Testis (tissue), 2 donors: ENCODE data around the gene HLX.

ENCODE experiments used
- CTCF ChIP-seq, 3 experiments: fragments of 450-650 bp in 2 of 3; fragments of 200-600 bp in 1 of 3; sonication (generic) in 1 of 3; IDR thresholded peaks; one replicate each; pipeline ENCODE4 v1.5.1; 2016 to 2019; ENCODE audit warnings: antibody characterized with exemption in 3 of 3, mild to moderate bottlenecking in 2 of 3, moderate library complexity in 1 of 3
- POLR2A ChIP-seq: fragments of 450-650 bp; IDR thresholded peaks from one replicate; pipeline ENCODE4 v1.6.1; 2017; ENCODE audit warnings: antibody characterized with exemption, mild to moderate bottlenecking, moderate library complexity

- TF ChIP-seq CTCF (IDR thresholded peaks at IDR 0.05): no peak
- TF ChIP-seq POLR2A: no peak
These were observed 38.0 kb upstream of the HLX start for GRCh38 chr1:220841293-220841692.
